Panc1 (cell line): ENCODE data around the gene EIF3J. TPM values are rescaled to one million over a fixed set of nuclear protein-coding genes. Genes with fewer than 3 reads are reported as not detected.

ENCODE experiments used
- ATAC-seq: fragments of 200-7000 bp; cut with Tn5 transposase; 2 replicates; pipeline ENCODE4 v1.9.1; 2020; ENCODE audit warnings: mild to moderate bottlenecking, moderate library complexity
- BruUV-seq: library from RNA; stranded (reverse); fragments of 400-500 nt; replicated peaks from 2 replicates; lab custom pipeline; 2021; lab: Mats Ljungman, UMichigan
- CTCF ChIA-PET: fragments of 300-600 bp; sonication (Branson Sonifier 250); formaldehyde crosslinking; loops from one replicate; lab custom pipeline; 2022; ENCODE audit warnings: antibody characterized with exemption; lab: Charles Lee
- POLR2A ChIA-PET: fragments of 300-600 bp; sonication (Branson Sonifier 250); formaldehyde crosslinking; loops from one replicate; lab custom pipeline; 2022; ENCODE audit warnings: antibody characterized with exemption; lab: Charles Lee
- DNase-seq: peaks from one replicate; pipeline ENCODE4 v3.0.0-alpha.2; 2010; ENCODE audit warnings: low read depth, low spot score
- H3K27ac ChIP-seq: 2 replicates; pipeline ENCODE4 v1.5.1; 2011; ENCODE audit warnings: mild to moderate bottlenecking, low read length, inconsistent platforms
- H3K27me3 ChIP-seq: fragments of 200-500 bp; sonication (Bioruptor generic); 2 replicates; pipeline ENCODE4 v1.6.0; 2014; ENCODE audit warnings: low read length, inconsistent platforms; ENCODE audit not compliant: control insufficient read depth, insufficient read depth
- H3K36me3 ChIP-seq: fragments of 200-500 bp; sonication (Bioruptor generic); 2 replicates; pipeline ENCODE4 v1.5.1; 2014; ENCODE audit warnings: inconsistent platforms, mild to moderate bottlenecking, low read length, moderate library complexity; ENCODE audit not compliant: control insufficient read depth, insufficient read depth
- H3K4me1 ChIP-seq: 2 replicates; pipeline ENCODE4 v1.5.1; 2011; ENCODE audit warnings: inconsistent platforms, mild to moderate bottlenecking, low read length, moderate library complexity; ENCODE audit not compliant: control insufficient read depth, insufficient read depth
- H3K4me3 ChIP-seq, 2 experiments: 2 replicates each; pipeline ENCODE4 v1.5.1; 2011 to 2012; ENCODE audit warnings: low read depth in 2 of 2, low read length in 2 of 2, mild to moderate bottlenecking in 2 of 2, inconsistent platforms in 1 of 2, moderate library complexity in 1 of 2
- H3K9me3 ChIP-seq: fragments of 200-500 bp; sonication (Bioruptor generic); 2 replicates; pipeline ENCODE4 v1.5.1; 2014; ENCODE audit warnings: low read depth, mild to moderate bottlenecking, inconsistent platforms, low read length, moderate library complexity; ENCODE audit not compliant: control insufficient read depth, insufficient read depth
- CTCF ChIP-seq: fragments of 450-650 bp; IDR thresholded peaks from 2 replicates; pipeline ENCODE4 v1.5.1; 2017; ENCODE audit warnings: mild to moderate bottlenecking
- POLR2AphosphoS5 ChIP-seq: IDR thresholded peaks from 2 replicates; pipeline ENCODE4 v1.6.1; 2012; ENCODE audit warnings: mild to moderate bottlenecking, low read depth, low read length, moderate library complexity
- REST ChIP-seq, 2 experiments: IDR thresholded peaks; 2 replicates each; pipeline ENCODE4 v1.6.1; 2011 to 2012; ENCODE audit warnings: low read depth in 2 of 2, control low read depth in 1 of 2, low read length in 1 of 2, mild to moderate bottlenecking in 1 of 2, moderate library complexity in 1 of 2; ENCODE audit not compliant: insufficient read depth in 1 of 2
- SIN3A ChIP-seq: IDR thresholded peaks from 2 replicates; pipeline ENCODE4 v1.6.1; 2012; ENCODE audit warnings: low read depth, mild to moderate bottlenecking, low read length, moderate library complexity, borderline replicate concordance; ENCODE audit not compliant: insufficient read depth
- TCF7L2 ChIP-seq: IDR thresholded peaks from 2 replicates; pipeline ENCODE4 v1.6.1; 2011; ENCODE audit warnings: mild to moderate bottlenecking, low read depth, low read length, inconsistent platforms
- in situ Hi-C: cut with HindIII; loops from 2 replicates; pipeline ENCODE4 v1.10.0; 2016; ENCODE audit warnings: low sequenced_read_pairs, low pct_unique_long_range_greater_than_20kb
- intact Hi-C: fragments of 100-400 bp; cut with micrococcal nuclease; formaldehyde crosslinking; loops from one replicate; pipeline ENCODE4 v1.10.0; 2022; ENCODE audit not compliant: unreplicated experiment
- total RNA-seq: library from RNA; stranded (reverse); gene quantifications from one replicate; pipeline ENCODE4 v1.2.1, GENCODE V29; 2021; ENCODE audit not compliant: unreplicated experiment

Gene EIF3J
- total RNA-seq, 1 experiment from 2014 or later: 128 TPM

GRCh38 chr15:44490622-44491021 lies 46.3 kb upstream of the EIF3J start:
- intact Hi-C loops: no loop called here
- BruUV-seq: no TSS peak

DNA sequence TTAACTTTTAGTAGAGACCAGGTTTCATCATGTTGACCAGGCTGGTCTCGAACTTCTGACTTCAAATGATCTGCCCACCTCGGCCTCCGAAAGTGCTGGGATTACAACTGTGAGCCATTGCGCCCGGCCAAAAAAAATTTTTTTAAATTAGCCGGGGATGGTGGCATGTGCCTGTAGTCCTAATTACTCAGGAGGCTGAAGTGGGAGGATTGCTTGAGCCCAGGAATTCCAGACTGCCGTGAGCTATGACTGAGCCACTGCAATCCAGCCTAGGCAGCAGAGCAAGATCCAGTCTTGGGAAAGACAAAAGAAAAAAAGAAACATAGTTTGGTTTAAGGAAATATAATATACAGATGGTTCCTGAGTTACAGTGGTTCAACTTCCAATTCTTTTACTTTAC lies 44.9 kb upstream of the EIF3J start:
- Histone ChIP-seq H3K4me3 (no peak overlapping the region), H3K27me3 (no peaks in the 10 kb centered on the region), H3K9me3 (no peaks in the 10 kb centered on the region), H3K36me3 (peaks cover 18% of the 10 kb centered on the region), H3K4me1 (peaks cover 7% of the 10 kb centered on the region), H3K27ac (no peak overlapping the region)
- no peak for ATAC-seq
- no peak for DNase-seq
- in situ Hi-C loops: no loop called here
- intact Hi-C loops: no loop called here
- no TSS peak for BruUV-seq
- ChIA-PET POLR2A (no interaction called here), CTCF (no interaction called here)
- no peak for TF ChIP-seq TCF7L2
- no peak for TF ChIP-seq SIN3A
- TF ChIP-seq POLR2AphosphoS5: no peak
- TF ChIP-seq CTCF: no peak
- no peak for TF ChIP-seq REST (IDR thresholded peaks at IDR 0.05; ENCODE audit: insufficient read depth in 1 of 2, low read depth in 2 of 2, low read length in 1 of 2)

More at GRCh38 chr15:44490622-44491021, 46.3 kb upstream of the EIF3J start:
- POLR2A ChIA-PET: no interaction called here
- Histone ChIP-seq H3K4me3 (no peak overlapping the region), H3K27ac (no peak overlapping the region), H3K9me3 (no peaks in the 10 kb centered on the region), H3K36me3 (peaks cover 20% of the 10 kb centered on the region; the same call in 1 of the 2 replicates), H3K27me3 (no peaks in the 10 kb centered on the region), H3K4me1 (peaks cover 7% of the 10 kb centered on the region)
- ATAC-seq (no peak), DNase-seq (no peak)
- CTCF ChIA-PET: no interaction called here
- TF ChIP-seq TCF7L2 (no peak), CTCF (no peak), SIN3A (no peak), REST (IDR thresholded peaks at IDR 0.05; ENCODE audit: insufficient read depth in 1 of 2, low read depth in 2 of 2, low read length in 1 of 2) (no peak), POLR2AphosphoS5 (no peak)
- in situ Hi-C loops: no loop called here
